Breast epithelium (tissue), 4 donors: ENCODE measurements around the gene KCNK7. TPM values are rescaled to one million over a fixed set of nuclear protein-coding genes. Genes with fewer than 3 reads are reported as not detected.

ENCODE experiments used
- DNase-seq, 2 donors: peaks; one replicate each; pipeline ENCODE4 v3.0.0-alpha.2; 2019; ENCODE audit warnings: low spot score in 2 of 2
- H3K27ac ChIP-seq, 2 donors: fragments of 200-600 bp; sonication (generic) in 1 of 2; one replicate each; pipeline ENCODE4 v1.5.1; 2016 to 2019; ENCODE audit warnings: mild to moderate bottlenecking in 1 of 2
- H3K27me3 ChIP-seq, 2 donors: fragments of 200-600 bp; sonication (generic) in 1 of 2; one replicate each; pipeline versions ENCODE4 v1.5.1 to v1.6.0; 2017 to 2019; ENCODE audit warnings: control low read depth in 1 of 2, mild to moderate bottlenecking in 1 of 2
- H3K36me3 ChIP-seq: fragments of 200-600 bp; one replicate; pipeline ENCODE4 v1.5.1; 2019
- H3K4me1 ChIP-seq, 2 donors: fragments of 200-600 bp; sonication (generic); one replicate each; pipeline ENCODE4 v1.5.1; 2016 to 2019; ENCODE audit warnings: control low read depth in 1 of 2
- H3K4me3 ChIP-seq, 3 donors: fragments of 200-600 bp; sonication (generic); 1 replicate in 2 of 3; 2 replicates in 1 of 3; pipeline ENCODE4 v1.5.1; 2016 to 2019; ENCODE audit warnings: mild to moderate bottlenecking in 3 of 3, moderate library complexity in 2 of 3
- H3K9me3 ChIP-seq, 2 donors: fragments of 200-600 bp; sonication (generic) in 1 of 2; one replicate each; pipeline ENCODE4 v1.5.1; 2016 to 2019; ENCODE audit warnings: control low read depth in 1 of 2
- CTCF ChIP-seq, 3 donors: fragments of 450-650 bp; IDR thresholded peaks; one replicate each; pipeline ENCODE4 v1.5.1; 2016 to 2017; ENCODE audit warnings: antibody characterized with exemption in 3 of 3, mild to moderate bottlenecking in 3 of 3, moderate library complexity in 3 of 3
- POLR2A ChIP-seq: fragments of 450-650 bp; IDR thresholded peaks from one replicate; pipeline ENCODE4 v1.6.1; 2016; ENCODE audit warnings: antibody characterized with exemption, mild to moderate bottlenecking, moderate library complexity
- POLR2AphosphoS5 ChIP-seq, 3 donors: sonication (generic); formaldehyde crosslinking; IDR thresholded peaks; one replicate each; pipeline ENCODE4 v1.6.1; 2017; ENCODE audit warnings: antibody characterized with exemption in 3 of 3
- intact Hi-C: fragments of 100-400 bp; cut with DNase I; formaldehyde crosslinking; loops from one replicate; pipeline ENCODE4 v1.15.1; 2023; ENCODE audit warnings: low total_unique reads
- total RNA-seq, 3 donors: library from RNA; depleted of rRNA; stranded (reverse); fragments of >200 nt; gene quantifications; one replicate each; pipeline ENCODE4 v1.1.0, GENCODE V29; 2016

Gene KCNK7
- total RNA-seq, 3 donors from 2014 or later: 0.33 to 2.2 (median 0.80) TPM

GRCh38 chr11:65558002-65558929 is 37.3 kb downstream of the KCNK7 start, which contains the start of gene LTBP3:
Gene LTBP3, minus strand, starts transcription at chr11:65558359. Its CDS starts 400 bp downstream, at chr11:65557959.
- intact Hi-C loops: no loop called here

GRCh38 chr11:65557280-65558001 is 38.2 kb downstream of the KCNK7 start:
- H3K4me1 ChIP-seq: peaks cover 29 to 38% of the 10 kb centered on the region in 2 donors
- peak overlapping the region; percentile 62 to 75 (median 71) for H3K4me3 ChIP-seq
- H3K27ac ChIP-seq: peak overlapping the region; percentile 99
- TF ChIP-seq POLR2AphosphoS5 (IDR thresholded peaks at IDR 0.05) (no peak), CTCF (IDR thresholded peaks at IDR 0.05) (no peak), POLR2A (no peak)
- DNase-seq: no peak
- H3K27me3 ChIP-seq: no peaks in the 10 kb centered on the region
- no peaks in the 10 kb centered on the region for H3K9me3 ChIP-seq
- intact Hi-C loops: no loop called here
- no peaks in the 10 kb centered on the region for H3K36me3 ChIP-seq

More at GRCh38 chr11:65558002-65558929, 37.3 kb downstream of the KCNK7 start, which contains the start of gene LTBP3:
- peak within 1 kb of the TSS; percentile 62 to 75 (median 71) for H3K4me3 ChIP-seq
- H3K4me1 ChIP-seq: peaks cover 29 to 38% of the 10 kb centered on the region in 2 donors
- peak in 1 of 2 donors; percentile 81 for DNase-seq
- H3K36me3 ChIP-seq: no peaks in the 10 kb centered on the region
- TF ChIP-seq CTCF (IDR thresholded peaks at IDR 0.05): no peak
- no peak for TF ChIP-seq POLR2A
- peak; percentile 24 to 80 (median 65) for TF ChIP-seq POLR2AphosphoS5 (IDR thresholded peaks at IDR 0.05)
- H3K27ac ChIP-seq: peak within 1 kb of the TSS; percentile 99
- H3K27me3 ChIP-seq: no peaks in the 10 kb centered on the region
- no peaks in the 10 kb centered on the region for H3K9me3 ChIP-seq

- H3K36me3 ChIP-seq: no peaks in the 10 kb centered on the region
- no peaks in the 10 kb centered on the region for H3K27me3 ChIP-seq
- DNase-seq: no peak
- peak overlapping the region; percentile 99 for H3K27ac ChIP-seq
- H3K9me3 ChIP-seq: no peaks in the 10 kb centered on the region
- TF ChIP-seq POLR2AphosphoS5 (IDR thresholded peaks at IDR 0.05) (no peak), CTCF (IDR thresholded peaks at IDR 0.05) (no peak), POLR2A (no peak)
- H3K4me1 ChIP-seq: peaks cover 29 to 38% of the 10 kb centered on the region in 2 donors
- H3K4me3 ChIP-seq: peak overlapping the region; percentile 62 to 75 (median 71)
- intact Hi-C loops: no loop called here
Measured at GRCh38 chr11:65556470-65557279, 38.9 kb downstream of the KCNK7 start.

- Histone ChIP-seq H3K4me3 (peak overlapping the region in 2 of 3 donors; percentile 71 to 75), H3K4me1 (peaks cover 27 to 33% of the 10 kb centered on the region in 2 donors), H3K36me3 (no peaks in the 10 kb centered on the region), H3K27me3 (no peaks in the 10 kb centered on the region), H3K9me3 (no peaks in the 10 kb centered on the region), H3K27ac (peak overlapping the region; percentile 99)
- peak in 1 of 2 donors; percentile 79 for DNase-seq
- intact Hi-C loops: no loop called here
- TF ChIP-seq POLR2AphosphoS5 (IDR thresholded peaks at IDR 0.05): no peak
- TF ChIP-seq CTCF (IDR thresholded peaks at IDR 0.05): no peak
- TF ChIP-seq POLR2A: no peak
Measured at GRCh38 chr11:65555693-65556231, 39.8 kb downstream of the KCNK7 start.
